Nasal cavity respiratory epithelium epithelial cell of viscerocranial mucosa (primary cell): ENCODE measurements around the gene SYTL4. TPM values are rescaled to one million over a fixed set of nuclear protein-coding genes. Genes with fewer than 3 reads are reported as not detected.

Source experiments
- total RNA-seq: library from RNA; depleted of rRNA; stranded (reverse); fragments of >200 nt; gene quantifications from 2 replicates; pipeline ENCODE4 v1.2.3, GENCODE V29; 2014

Gene SYTL4
- total RNA-seq, result 0.34 and 1.4 TPM in 2 replicates

DNA sequence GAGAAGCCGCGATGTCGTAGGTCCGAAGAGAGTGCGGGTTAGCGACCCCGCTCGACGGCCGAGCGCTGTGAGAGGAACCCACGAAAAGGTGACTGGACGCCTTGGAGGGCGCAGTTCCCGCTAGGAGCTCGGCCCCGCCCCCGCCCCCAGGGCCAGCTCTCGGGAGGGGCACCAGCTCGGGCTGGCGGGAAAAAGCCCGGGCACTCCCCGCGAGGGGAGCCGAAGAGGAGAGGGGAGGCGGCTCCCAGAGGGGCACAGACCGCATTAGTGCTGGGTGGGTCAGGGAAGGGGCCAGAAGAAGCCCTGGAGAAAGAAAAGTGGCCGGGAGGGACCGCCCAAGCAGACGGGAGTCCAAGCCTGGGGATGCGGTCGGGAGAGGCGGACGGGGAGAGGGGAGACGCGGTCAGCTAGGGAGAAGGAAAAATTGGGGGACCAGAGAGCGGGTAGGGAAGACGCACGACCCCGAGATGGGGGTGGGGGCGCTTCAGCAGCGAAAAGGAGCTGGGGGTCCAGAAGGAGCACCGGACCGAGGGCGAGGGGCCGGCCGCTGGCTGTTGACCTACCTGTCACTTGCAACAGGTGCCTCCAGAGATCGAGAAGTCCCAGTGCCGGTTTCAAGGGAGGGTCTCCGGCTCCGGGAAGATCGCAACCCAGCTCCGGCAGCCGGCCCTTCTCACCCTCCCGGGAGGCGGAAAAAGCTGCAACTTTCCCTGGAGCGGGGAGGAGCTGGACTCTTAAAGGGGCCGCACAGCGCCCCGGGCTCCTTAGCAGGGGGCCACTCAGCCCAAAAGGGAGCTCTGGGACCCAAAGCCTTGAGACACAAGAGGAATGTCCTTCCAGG lies at the start of gene SYTL4:
SYTL4 (minus strand) TSS at position 681 of the 841 bp plus-strand sequence. CDS start 30,084 bp downstream, outside the sequence.

DNA sequence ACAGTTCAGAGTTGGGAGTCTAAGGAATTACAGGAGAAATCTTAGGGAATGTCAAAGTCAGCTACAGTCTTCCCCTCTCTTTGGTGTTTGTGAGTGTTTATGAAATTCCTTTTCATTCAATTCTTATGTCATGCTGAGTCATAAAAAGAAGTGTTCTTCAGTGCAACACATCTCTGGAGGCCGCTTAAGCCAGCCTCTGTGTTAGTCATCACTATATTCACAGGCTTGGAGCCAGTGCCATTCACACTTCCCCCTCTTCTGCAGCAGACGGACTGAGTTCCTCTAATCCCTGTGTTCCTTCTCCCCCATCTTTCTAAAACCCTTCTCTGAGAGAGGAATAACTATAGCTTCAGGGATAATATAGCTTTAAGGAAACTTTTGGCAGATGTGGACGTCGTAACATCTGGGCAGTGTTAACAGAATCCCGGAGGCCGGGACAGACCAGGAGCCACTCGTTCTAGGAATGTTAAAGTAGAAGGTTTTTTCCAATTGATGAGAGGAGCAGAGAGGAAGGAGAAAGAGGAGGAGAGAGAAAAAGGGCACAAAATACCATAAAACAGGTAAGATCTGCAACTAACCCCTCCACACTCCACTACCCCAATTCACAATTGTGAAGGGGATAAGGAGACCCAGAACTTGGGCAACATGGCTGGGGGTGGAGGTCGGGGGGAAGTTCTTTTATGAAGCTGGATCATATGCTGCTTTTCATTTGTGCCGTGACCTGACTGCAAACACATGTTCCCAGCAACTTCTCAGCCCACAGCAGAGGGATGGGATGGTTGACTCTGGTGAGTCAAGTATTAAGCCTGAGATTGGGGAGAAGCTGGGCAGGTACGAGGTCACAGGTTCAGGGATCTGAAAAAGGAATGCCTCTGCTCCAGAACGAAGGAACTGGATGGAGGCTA lies 87.7 kb downstream of the SYTL4 start, which contains the start of gene SRPX2:
SRPX2 (plus strand) TSS at position 244 of the 905 bp plus-strand sequence. CDS start 2,124 bp downstream, outside the sequence.

DNA sequence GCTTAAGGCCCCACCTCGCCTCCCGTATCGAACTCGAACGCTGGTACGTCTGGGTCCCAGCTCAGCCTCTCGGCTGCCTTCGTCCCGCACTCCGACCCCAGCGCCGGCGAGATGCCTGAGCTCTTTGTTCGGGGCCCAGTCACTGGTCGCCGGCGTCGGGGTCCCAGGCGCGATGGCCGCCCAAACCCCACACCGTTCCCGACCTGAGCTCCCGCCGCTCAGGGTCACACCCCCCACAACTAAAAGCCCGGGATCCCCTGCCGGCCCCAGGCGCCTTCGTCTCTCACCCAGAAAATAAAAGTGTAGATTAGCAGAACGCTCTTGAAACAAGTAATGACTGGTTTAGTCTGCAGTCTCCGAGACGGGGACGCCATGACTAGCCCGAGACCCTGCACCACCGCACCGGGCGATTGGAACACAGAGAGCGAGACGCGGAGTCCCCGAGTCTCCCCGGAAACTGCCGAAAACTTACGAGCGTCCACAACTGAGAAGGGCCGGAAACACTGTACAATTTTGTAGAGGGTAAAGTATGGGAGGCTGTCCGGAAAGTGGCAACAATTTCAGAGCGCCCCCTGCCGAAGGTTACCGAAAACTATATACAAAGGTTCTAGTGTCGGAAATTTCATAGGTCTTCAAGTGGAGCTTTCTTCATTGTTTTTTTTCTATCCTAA lies 95.5 kb downstream of the SYTL4 start, which contains the start of gene TSPAN6:
TSPAN6 (minus strand) TSS at position 486 of the 671 bp plus-strand sequence; CDS start at position 374, 112 bp downstream.

Other genes starting within 250 kb of the SYTL4 start
- not detected in 2 replicates for gene TNMD, start 147.2 kb downstream of the SYTL4 start, total RNA-seq
- 17.8 and 29.3 TPM in 2 replicates for gene TSPAN6, start 95.3 kb downstream of the SYTL4 start, total RNA-seq
- gene SRPX2, start 87.9 kb downstream of the SYTL4 start, total RNA-seq, result 6.8 and 23.5 TPM in 2 replicates
- gene CSTF2, start 88.3 kb upstream of the SYTL4 start, total RNA-seq, result 13.7 and 23.3 TPM in 2 replicates
- not detected in 2 replicates for gene NOX1, start 142.2 kb upstream of the SYTL4 start, total RNA-seq
- gene XKRX, start 196.8 kb upstream of the SYTL4 start, total RNA-seq, result 0.64 and 1.0 TPM in 2 replicates
- not detected in 2 replicates for gene ARL13A, start 237.6 kb upstream of the SYTL4 start, total RNA-seq